Measurements from ENCODE around the gene ADGRL3. TPM values are rescaled to one million over a fixed set of nuclear protein-coding genes. Genes with fewer than 3 reads are reported as not detected.
"Not testable (repeated sequence)": the region's sequence is repeated elsewhere in the genome, so short reads cannot be mapped to it uniquely, and the experiment has no call there.

The ADGRL3 gene
- total RNA-seq, 1 donor from 2014 or later = 0.12 TPM

- no peak for DNase-seq (ENCODE audit: low read depth)
- TF ChIP-seq CTCF (conservative IDR thresholded peaks at IDR 0.05; ENCODE audit: low read depth, low read length) = no peak
- no peak overlapping the region for H3K4me3 ChIP-seq (ENCODE audit: low read depth, low read length)
Measured at GRCh38 chr4:61376301-61376700, 176.2 kb downstream of the ADGRL3 start.

GRCh38 chr4:61379406-61379805 is 179.3 kb downstream of the ADGRL3 start:
- no peak overlapping the region for H3K4me3 ChIP-seq (ENCODE audit: low read depth, low read length)
- TF ChIP-seq CTCF (conservative IDR thresholded peaks at IDR 0.05; ENCODE audit: low read depth, low read length) = no peak
- no peak for DNase-seq (ENCODE audit: low read depth)

GRCh38 chr4:61380865-61381264 is 180.7 kb downstream of the ADGRL3 start:
- no peak for DNase-seq (ENCODE audit: low read depth)
- no peak for TF ChIP-seq CTCF (conservative IDR thresholded peaks at IDR 0.05; ENCODE audit: low read depth, low read length)
- H3K4me3 ChIP-seq (ENCODE audit: low read depth, low read length) = no peak overlapping the region

GRCh38 chr4:61385256-61385655 is 185.1 kb downstream of the ADGRL3 start:
- no peak overlapping the region for H3K4me3 ChIP-seq (ENCODE audit: low read depth, low read length)
- TF ChIP-seq CTCF (conservative IDR thresholded peaks at IDR 0.05; ENCODE audit: low read depth, low read length) = no peak
- DNase-seq (ENCODE audit: low read depth) = no peak

- not testable (repeated sequence) for DNase-seq (ENCODE audit: low read depth); H3K4me3 ChIP-seq (ENCODE audit: low read depth, low read length)
Measured at GRCh38 chr4:61387372-61387771, 187.2 kb downstream of the ADGRL3 start.

- DNase-seq (ENCODE audit: low read depth) = no peak
- no peak overlapping the region for H3K4me3 ChIP-seq (ENCODE audit: low read depth, low read length)
- TF ChIP-seq CTCF (conservative IDR thresholded peaks at IDR 0.05; ENCODE audit: low read depth, low read length) = no peak
Measured at GRCh38 chr4:61389640-61390039, 189.5 kb downstream of the ADGRL3 start.

- H3K4me3 ChIP-seq (ENCODE audit: low read depth, low read length) = no peak overlapping the region
- DNase-seq (ENCODE audit: low read depth) = no peak
- TF ChIP-seq CTCF (conservative IDR thresholded peaks at IDR 0.05; ENCODE audit: low read depth, low read length) = no peak
Measured at GRCh38 chr4:61395754-61396153, 195.6 kb downstream of the ADGRL3 start.

- peak; percentile 45 for DNase-seq (ENCODE audit: low read depth)
- no peak for TF ChIP-seq CTCF (conservative IDR thresholded peaks at IDR 0.05; ENCODE audit: low read depth, low read length)
- no peak overlapping the region for H3K4me3 ChIP-seq (ENCODE audit: low read depth, low read length)
Measured at GRCh38 chr4:61397174-61397573, 197.0 kb downstream of the ADGRL3 start.

Measured in epithelial cell of proximal tubule (primary cell).